B cell (primary cell): Measurements from ENCODE around the gene CHCHD6. TPM values are rescaled to one million over a fixed set of nuclear protein-coding genes. Genes with fewer than 3 reads are reported as not detected.

ENCODE experiments used
- ATAC-seq: fragments of 200-7000 bp; cut with Tn5 transposase; one replicate; pipeline ENCODE4 v1.10.0; 2021; ENCODE audit warnings: low read depth, mild to moderate bottlenecking, moderate number of reproducible peaks, moderate library complexity
- CTCF ChIA-PET: fragments of 350-600 bp; sonication (Branson Sonifier 250); formaldehyde crosslinking; loops from one replicate; lab custom pipeline; 2021; ENCODE audit warnings: antibody characterized with exemption, inconsistent platforms; lab: Charles Lee
- POLR2A ChIA-PET: fragments of 350-600 bp; sonication (Branson Sonifier 250); formaldehyde crosslinking; loops from one replicate; lab custom pipeline; 2021; ENCODE audit warnings: antibody characterized with exemption; lab: Charles Lee
- DNase-seq: peaks from one replicate; pipeline ENCODE4 v3.0.0; 2013
- H2AFZ ChIP-seq: 2 replicates; pipeline ENCODE4 v1.6.1; 2012; ENCODE audit warnings: mild to moderate bottlenecking, low read depth, low read length; ENCODE audit not compliant: insufficient read depth, poor library complexity, severe bottlenecking
- H3K27ac ChIP-seq, 2 donors: 1 replicate in 1 of 2; 2 replicates in 1 of 2; pipeline ENCODE4 v1.5.1; 2012 to 2013; ENCODE audit warnings: low read length in 2 of 2, mild to moderate bottlenecking in 2 of 2, moderate library complexity in 1 of 2
- H3K27me3 ChIP-seq, 4 experiments: fragments of 200-600 bp in 1 of 4; sonication (generic) in 1 of 4; replicated peaks in 1 of 4; 1 replicate in 2 of 4; 2 replicates in 2 of 4; pipeline versions ENCODE4 v1.6.1 to v1.7.0; 2013 to 2016; ENCODE audit warnings: low read length in 3 of 4, mild to moderate bottlenecking in 2 of 4, mixed read lengths in 1 of 4, moderate library complexity in 1 of 4; ENCODE audit not compliant: insufficient read depth in 4 of 4, control insufficient read depth in 3 of 4; ENCODE audit errors: control extremely low read depth in 1 of 4
- H3K36me3 ChIP-seq, 2 experiments: replicated peaks in 1 of 2; 1 replicate in 1 of 2; 2 replicates in 1 of 2; pipeline versions ENCODE4 v1.6.1 to v1.7.1; 2013; ENCODE audit warnings: low read length in 1 of 2; ENCODE audit not compliant: insufficient read depth in 2 of 2, control insufficient read depth in 1 of 2; ENCODE audit errors: control extremely low read depth in 1 of 2, extremely low read depth in 1 of 2
- H3K4me1 ChIP-seq, 2 donors: fragments of 200-600 bp in 1 of 2; sonication (generic) in 1 of 2; 1 replicate in 1 of 2; 2 replicates in 1 of 2; pipeline versions ENCODE4 v1.5.1 to v1.6.1; 2013 to 2017; ENCODE audit warnings: low read length in 2 of 2; ENCODE audit not compliant: control insufficient read depth in 2 of 2, insufficient read depth in 2 of 2
- H3K4me2 ChIP-seq: replicated peaks from 2 replicates; pipeline ENCODE3; 2012; ENCODE audit warnings: mild to moderate bottlenecking, low read depth, low read length; ENCODE audit not compliant: poor library complexity, severe bottlenecking
- H3K4me3 ChIP-seq, 5 experiments: fragments of 200-600 bp in 1 of 5; sonication (generic) in 1 of 5; 1 replicate in 3 of 5; 2 replicates in 2 of 5; pipeline versions ENCODE4 v1.5.1 to v1.7.0; 2011 to 2016; ENCODE audit warnings: low read length in 4 of 5, mild to moderate bottlenecking in 4 of 5, low read depth in 2 of 5, control low read depth in 1 of 5, moderate library complexity in 1 of 5; ENCODE audit not compliant: insufficient read depth in 1 of 5; ENCODE audit errors: control extremely low read depth in 1 of 5, extremely low read depth in 1 of 5
- H3K79me2 ChIP-seq: fragments of 200-600 bp; sonication (generic); one replicate; pipeline ENCODE4 v1.6.0; 2016; ENCODE audit warnings: low read length; ENCODE audit not compliant: control insufficient read depth, insufficient read depth
- H3K9ac ChIP-seq: fragments of 200-600 bp; sonication (generic); 2 replicates; pipeline ENCODE4 v1.6.1; 2017; ENCODE audit warnings: mild to moderate bottlenecking, low read length, moderate library complexity
- H3K9me3 ChIP-seq, 3 donors: one replicate each; pipeline versions ENCODE4 v1.6.1 to v1.7.1; 2013; ENCODE audit warnings: low read length in 2 of 3; ENCODE audit not compliant: control insufficient read depth in 2 of 3, insufficient read depth in 1 of 3; ENCODE audit errors: control extremely low read depth in 1 of 3
- H4K20me1 ChIP-seq: 2 replicates; pipeline ENCODE4 v1.6.0; 2012; ENCODE audit warnings: mild to moderate bottlenecking, low read length; ENCODE audit not compliant: insufficient read depth, control insufficient read depth, poor library complexity, severe bottlenecking
- H3K27ac Mint-ChIP-seq: one replicate; pipeline ENCODE4 v1.8.0; 2021; ENCODE audit warnings: mixed read lengths
- H3K27me3 Mint-ChIP-seq: one replicate; pipeline ENCODE4 v1.8.0; 2021; ENCODE audit warnings: mixed read lengths
- H3K4me1 Mint-ChIP-seq: one replicate; pipeline ENCODE4 v1.8.0; 2021; ENCODE audit warnings: mixed read lengths
- H3K4me3 Mint-ChIP-seq: one replicate; pipeline ENCODE4 v1.8.0; 2021; ENCODE audit warnings: mixed read lengths
- H3K9me3 Mint-ChIP-seq: one replicate; pipeline ENCODE4 v1.8.0; 2022; ENCODE audit warnings: mixed read lengths; ENCODE audit not compliant: insufficient read depth
- EZH2 ChIP-seq: IDR thresholded peaks from 2 replicates; pipeline ENCODE4 v1.6.1; 2012; ENCODE audit warnings: borderline replicate concordance, low read depth, mild to moderate bottlenecking, moderate library complexity, low read length; ENCODE audit not compliant: insufficient read depth, poor library complexity, severe bottlenecking
- WGBS: methylation state at CpG from one replicate; pipeline ENCODE4 v1.1.5; 2013; ENCODE audit warnings: missing lambda C conversion rate; ENCODE audit not compliant: insufficient coverage; 5-methylcytosine and 5-hydroxymethylcytosine counted together
- intact Hi-C: fragments of 100-400 bp; cut with micrococcal nuclease; formaldehyde crosslinking; loops from one replicate; pipeline ENCODE4 v1.10.0; 2022
- polyA plus RNA-seq: library from polyadenylated mRNA; depleted of rRNA; stranded (reverse); fragments of >200 nt; gene quantifications from 2 replicates; pipeline ENCODE4 v1.2.3, GENCODE V29; 2012
- total RNA-seq, 2 donors: library from RNA; stranded (reverse); fragments of 120-200 nt in 1 of 2; gene quantifications; 1 replicate in 1 of 2; 2 replicates in 1 of 2; pipeline versions ENCODE4 v1.2.3 to v1.2.4, GENCODE V29; 2013 to 2022
- TF ChIP-seq, protein P1 (sequence below): fragments of 200-600 bp; IDR thresholded peaks from one replicate; pipeline ENCODE4 v1.8.0; 2022; ENCODE audit warnings: antibody characterized with exemption, mild to moderate bottlenecking

CHCHD6 gene
- total and polyA plus RNA-seq, 2 donors (not counting 1 experiment from before 2014, with no cell fraction given) = 8.0 to 13.5 TPM

DNA sequence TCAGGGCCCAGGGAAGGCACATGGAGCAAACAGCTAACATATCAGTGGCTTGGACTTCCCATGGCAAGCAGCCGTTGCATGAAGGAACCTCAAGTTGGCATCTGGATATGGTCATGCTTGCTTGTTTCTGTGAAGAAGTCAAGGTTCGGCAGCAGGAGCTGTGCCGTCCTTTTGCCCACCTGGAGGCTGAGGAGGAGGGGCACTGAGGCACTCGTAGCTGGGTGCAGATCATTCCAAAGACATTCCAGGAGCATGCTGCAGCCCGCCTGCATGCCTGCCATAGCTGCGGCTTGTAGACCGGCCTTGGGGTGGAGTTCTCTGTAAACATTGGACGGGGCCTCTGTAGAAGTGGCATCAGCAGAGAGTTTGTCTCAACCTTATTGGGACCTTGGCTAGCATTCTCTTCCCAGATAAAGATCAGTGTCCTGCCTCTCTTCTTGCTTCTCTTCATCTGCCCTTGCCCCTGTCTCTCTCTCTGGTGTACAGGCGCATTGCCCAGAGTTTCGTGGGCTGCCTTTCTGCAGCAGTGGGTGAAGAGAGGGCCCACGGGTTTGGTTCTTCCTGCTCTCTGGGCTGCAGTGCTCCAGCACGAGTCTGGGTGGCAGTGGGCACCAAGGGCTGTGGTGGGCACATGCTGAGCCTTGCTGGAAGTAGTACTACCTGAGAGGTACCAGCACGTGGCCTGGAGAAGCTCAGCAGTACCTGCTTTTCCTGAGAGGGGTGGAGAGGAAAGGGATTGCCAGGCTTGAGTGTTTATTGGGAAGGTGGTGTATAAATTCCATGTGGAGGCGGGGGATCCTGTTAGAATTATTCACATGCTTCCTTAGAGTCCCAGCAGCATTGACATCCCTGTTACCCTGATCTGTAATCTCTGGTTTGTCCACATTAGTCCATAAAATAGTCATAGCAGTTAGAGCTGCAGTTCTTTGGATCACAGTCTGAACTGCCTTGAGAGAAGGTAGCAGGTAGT, 49.4 kb downstream of the CHCHD6 start:
- Histone ChIP-seq H3K4me3 (no peak overlapping the region), H4K20me1 (no peaks in the 10 kb centered on the region), H3K79me2 (no peaks in the 10 kb centered on the region), H2AFZ (no peak overlapping the region), H3K27me3 (no peaks in the 10 kb centered on the region), H3K4me2 (no peak overlapping the region), H3K4me1 (peaks cover 0 to 5% of the 10 kb centered on the region in 2 donors), H3K36me3 (no peaks in the 10 kb centered on the region), H3K9me3 (no peaks in the 10 kb centered on the region), H3K27ac (no peak overlapping the region), H3K9ac (no peak overlapping the region)
- peaks cover 7% of the 10 kb centered on the region for H3K4me1 Mint-ChIP-seq
- ChIA-PET POLR2A (no interaction called here), CTCF (interaction anchor here (0.5 to 9.1 kb wide), 11 partner anchors 10 to 1412 kb away, joined by 3 to 89 read pairs (median 7); partner anchors contain the start of gene PLXNA1)
- WGBS = 92% methylated on average over 12 of the region's 14 CpGs
- H3K9me3 Mint-ChIP-seq = no peaks in the 10 kb centered on the region
- H3K27me3 Mint-ChIP-seq = no peaks in the 10 kb centered on the region
- intact Hi-C loops = loop anchor here (5.0 kb wide), 1 partner anchor 424 kb away; no protein-coding TSS in a partner anchor
- ATAC-seq (no peak), DNase-seq (no peak)
- no peak overlapping the region for H3K27ac Mint-ChIP-seq
- TF ChIP-seq, protein P1, sequence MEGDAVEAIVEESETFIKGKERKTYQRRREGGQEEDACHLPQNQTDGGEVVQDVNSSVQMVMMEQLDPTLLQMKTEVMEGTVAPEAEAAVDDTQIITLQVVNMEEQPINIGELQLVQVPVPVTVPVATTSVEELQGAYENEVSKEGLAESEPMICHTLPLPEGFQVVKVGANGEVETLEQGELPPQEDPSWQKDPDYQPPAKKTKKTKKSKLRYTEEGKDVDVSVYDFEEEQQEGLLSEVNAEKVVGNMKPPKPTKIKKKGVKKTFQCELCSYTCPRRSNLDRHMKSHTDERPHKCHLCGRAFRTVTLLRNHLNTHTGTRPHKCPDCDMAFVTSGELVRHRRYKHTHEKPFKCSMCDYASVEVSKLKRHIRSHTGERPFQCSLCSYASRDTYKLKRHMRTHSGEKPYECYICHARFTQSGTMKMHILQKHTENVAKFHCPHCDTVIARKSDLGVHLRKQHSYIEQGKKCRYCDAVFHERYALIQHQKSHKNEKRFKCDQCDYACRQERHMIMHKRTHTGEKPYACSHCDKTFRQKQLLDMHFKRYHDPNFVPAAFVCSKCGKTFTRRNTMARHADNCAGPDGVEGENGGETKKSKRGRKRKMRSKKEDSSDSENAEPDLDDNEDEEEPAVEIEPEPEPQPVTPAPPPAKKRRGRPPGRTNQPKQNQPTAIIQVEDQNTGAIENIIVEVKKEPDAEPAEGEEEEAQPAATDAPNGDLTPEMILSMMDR = no peak
- no peak for TF ChIP-seq EZH2
- H3K4me3 Mint-ChIP-seq = no peak overlapping the region

DNA sequence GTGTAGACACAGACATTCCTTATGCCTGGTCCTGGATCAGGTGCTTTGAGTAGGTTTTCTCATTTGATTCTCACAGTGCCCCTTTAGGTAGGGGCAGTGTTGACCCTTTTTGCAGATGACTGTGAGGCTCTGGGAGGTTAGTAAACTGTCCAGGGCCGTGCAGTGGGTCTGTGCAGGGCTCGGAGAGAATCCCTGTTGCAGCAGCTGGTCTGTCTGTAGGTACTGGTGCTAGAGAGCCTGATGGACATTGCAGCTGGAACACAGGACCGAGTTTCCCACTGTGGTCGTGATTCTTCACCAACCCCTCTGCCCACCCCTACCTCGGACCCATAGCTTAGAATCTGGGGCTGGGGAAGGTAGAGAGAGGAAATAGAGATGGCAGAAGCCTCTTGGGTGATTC, 51.8 kb downstream of the CHCHD6 start:
- POLR2A ChIA-PET = no interaction called here
- 100% methylated on average over 2 of the region's 5 CpGs for WGBS
- no peak for DNase-seq

More for the DNA sequence above, 51.8 kb downstream of the CHCHD6 start:
- CTCF ChIA-PET = interaction anchor here (1.2 to 1.3 kb wide), 2 partner anchors 227 to 228 kb away, joined by 3 to 4 read pairs; partner anchors contain the start of gene PLXNA1
- H3K27ac Mint-ChIP-seq = no peak overlapping the region
- H3K36me3 ChIP-seq = no peaks in the 10 kb centered on the region
- intact Hi-C loops = no loop called here
- TF ChIP-seq, protein P1 = no peak
- H3K4me2 ChIP-seq = no peak overlapping the region
- peaks cover 0 to 5% of the 10 kb centered on the region in 2 donors for H3K4me1 ChIP-seq
- no peak overlapping the region for H3K4me3 Mint-ChIP-seq
- H3K9me3 ChIP-seq = no peaks in the 10 kb centered on the region
- no peaks in the 10 kb centered on the region for H4K20me1 ChIP-seq
- no peak overlapping the region for H3K9ac ChIP-seq
- no peak overlapping the region for H3K27ac ChIP-seq
- H3K4me1 Mint-ChIP-seq = peaks cover 7% of the 10 kb centered on the region
- no peaks in the 10 kb centered on the region for H3K79me2 ChIP-seq
- H3K4me3 ChIP-seq = no peak overlapping the region
- H2AFZ ChIP-seq = no peak overlapping the region
- no peaks in the 10 kb centered on the region for H3K27me3 ChIP-seq
- H3K27me3 Mint-ChIP-seq = no peaks in the 10 kb centered on the region
- no peaks in the 10 kb centered on the region for H3K9me3 Mint-ChIP-seq
- ATAC-seq = no peak
